PC-9 (cell line): Measurements from ENCODE around the gene SULT4A1.

Experiments used
- EZH2 ChIP-seq: fragments of 200-600 bp; sonication (generic); IDR thresholded peaks from 2 replicates; pipeline ENCODE4 v1.8.0; 2017; ENCODE audit warnings: antibody characterized with exemption, low read depth
- TF ChIP-seq, protein P1 (sequence below): fragments of 200-600 bp; sonication (generic); conservative IDR thresholded peaks from 2 replicates; pipeline ENCODE4 v1.6.1; 2017; ENCODE audit warnings: mixed run types, antibody characterized with exemption, mild to moderate bottlenecking, moderate library complexity

DNA sequence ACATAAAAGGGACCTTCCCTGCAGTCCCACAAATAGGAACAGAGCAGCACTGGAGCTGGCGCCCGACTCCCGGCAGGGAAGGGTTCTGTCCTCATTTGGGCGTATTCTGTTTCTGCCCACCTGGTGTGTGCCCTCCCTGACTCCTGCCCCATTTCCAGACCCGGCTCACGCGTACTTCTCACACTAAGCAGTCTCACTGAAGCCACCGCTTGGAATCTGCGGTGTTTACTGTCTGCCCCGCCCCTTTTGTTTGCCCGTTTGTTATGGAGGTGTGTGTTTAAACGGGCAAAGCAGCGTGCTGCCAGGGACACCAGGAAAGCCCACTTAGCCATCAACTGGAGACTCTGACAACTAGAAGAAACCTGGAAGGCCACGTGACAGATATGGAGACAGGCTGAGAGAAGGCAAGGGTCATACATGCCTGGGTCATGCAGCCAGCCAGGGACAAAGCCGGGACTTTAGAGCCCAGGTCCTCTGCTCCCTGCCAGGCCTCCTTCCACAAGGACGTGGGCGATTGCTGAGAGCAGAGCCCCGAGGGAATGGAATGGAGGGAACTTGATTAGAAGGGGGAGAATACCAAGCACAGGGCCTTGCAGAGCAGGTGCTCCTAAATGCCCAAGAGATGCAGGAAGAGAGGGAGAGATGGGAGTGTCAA, 41.5 kb downstream of the SULT4A1 start:
- TF ChIP-seq, protein P1, sequence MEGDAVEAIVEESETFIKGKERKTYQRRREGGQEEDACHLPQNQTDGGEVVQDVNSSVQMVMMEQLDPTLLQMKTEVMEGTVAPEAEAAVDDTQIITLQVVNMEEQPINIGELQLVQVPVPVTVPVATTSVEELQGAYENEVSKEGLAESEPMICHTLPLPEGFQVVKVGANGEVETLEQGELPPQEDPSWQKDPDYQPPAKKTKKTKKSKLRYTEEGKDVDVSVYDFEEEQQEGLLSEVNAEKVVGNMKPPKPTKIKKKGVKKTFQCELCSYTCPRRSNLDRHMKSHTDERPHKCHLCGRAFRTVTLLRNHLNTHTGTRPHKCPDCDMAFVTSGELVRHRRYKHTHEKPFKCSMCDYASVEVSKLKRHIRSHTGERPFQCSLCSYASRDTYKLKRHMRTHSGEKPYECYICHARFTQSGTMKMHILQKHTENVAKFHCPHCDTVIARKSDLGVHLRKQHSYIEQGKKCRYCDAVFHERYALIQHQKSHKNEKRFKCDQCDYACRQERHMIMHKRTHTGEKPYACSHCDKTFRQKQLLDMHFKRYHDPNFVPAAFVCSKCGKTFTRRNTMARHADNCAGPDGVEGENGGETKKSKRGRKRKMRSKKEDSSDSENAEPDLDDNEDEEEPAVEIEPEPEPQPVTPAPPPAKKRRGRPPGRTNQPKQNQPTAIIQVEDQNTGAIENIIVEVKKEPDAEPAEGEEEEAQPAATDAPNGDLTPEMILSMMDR = no peak
- TF ChIP-seq EZH2 = no peak
